HG03108 (cell line): Measurements from ENCODE around the gene PEAK3.
A peak's percentile ranks its signal among the peaks of the same experiment; 100 is the strongest.

Experiments
- ATAC-seq: cut with Tn5 transposase; IDR thresholded peaks from one replicate; pipeline ENCODE4 v1.9.1; 2021; ENCODE audit warnings: moderate library complexity; ENCODE audit not compliant: unreplicated experiment

The PEAK3 gene, protein sequence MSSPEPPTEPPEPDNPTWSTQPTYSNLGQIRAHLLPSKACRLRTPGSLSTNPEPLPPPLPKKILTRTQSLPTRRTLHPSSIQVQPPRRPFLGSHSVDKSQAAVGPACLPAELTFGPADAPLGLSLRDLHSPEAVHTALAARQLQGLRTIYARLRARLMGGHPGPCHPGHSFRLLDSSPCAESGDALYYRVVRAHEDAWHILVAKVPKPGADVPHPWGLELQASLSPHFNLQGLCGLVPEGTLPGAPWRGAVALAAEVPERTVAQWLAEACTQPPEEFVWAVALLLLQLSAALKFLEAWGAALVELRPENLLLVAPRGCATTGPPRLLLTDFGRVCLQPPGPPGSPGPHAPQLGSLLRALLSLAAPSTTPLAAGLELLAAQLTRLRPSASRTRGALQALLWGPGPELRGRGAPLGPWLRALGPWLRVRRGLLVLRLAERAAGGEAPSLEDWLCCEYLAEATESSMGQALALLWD

DNA sequence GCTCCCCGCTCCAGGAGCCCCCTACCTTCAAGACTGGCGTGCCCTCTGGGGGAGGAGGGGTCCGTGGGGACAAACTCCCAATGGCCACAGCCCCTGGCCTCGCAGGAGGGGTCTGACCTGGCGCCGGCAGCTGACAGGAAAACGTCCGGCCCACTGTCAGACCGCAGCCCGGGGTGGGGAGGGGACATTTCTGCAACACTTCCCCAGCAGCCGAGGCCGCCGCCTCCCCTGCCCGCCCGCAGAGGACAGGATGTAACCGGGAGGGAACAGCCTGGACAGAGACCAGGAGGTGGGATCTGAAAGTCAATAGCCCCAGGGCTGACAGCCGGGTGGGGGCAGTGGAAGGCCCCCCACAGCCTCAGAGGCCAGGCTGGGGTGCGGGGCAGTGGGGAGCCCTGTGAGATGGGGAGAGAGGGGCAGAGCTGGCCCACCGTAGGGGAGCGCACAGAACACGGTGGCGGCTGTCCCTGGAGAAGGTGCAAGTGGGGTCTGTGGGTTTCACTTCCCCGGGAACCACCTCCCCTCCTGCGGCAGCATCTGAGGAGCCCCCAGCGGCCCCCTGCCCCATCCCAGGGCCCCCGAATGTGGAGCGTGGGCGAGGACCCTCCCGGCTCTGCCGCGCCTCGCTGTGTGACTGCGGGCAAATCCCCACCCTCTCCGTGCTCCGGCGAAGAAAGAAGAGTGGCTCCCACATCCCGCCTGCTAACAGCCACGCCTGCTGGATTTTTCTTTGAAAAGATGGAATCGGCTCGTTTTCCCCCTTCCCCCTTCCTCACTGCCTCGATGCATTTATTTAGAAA lies at the start of gene PEAK3:
PEAK3 (minus strand) TSS at position 114 of the 800 bp plus-strand sequence. CDS start 1,244 bp downstream, outside the sequence.
- peak; percentile 51 for ATAC-seq

DNA sequence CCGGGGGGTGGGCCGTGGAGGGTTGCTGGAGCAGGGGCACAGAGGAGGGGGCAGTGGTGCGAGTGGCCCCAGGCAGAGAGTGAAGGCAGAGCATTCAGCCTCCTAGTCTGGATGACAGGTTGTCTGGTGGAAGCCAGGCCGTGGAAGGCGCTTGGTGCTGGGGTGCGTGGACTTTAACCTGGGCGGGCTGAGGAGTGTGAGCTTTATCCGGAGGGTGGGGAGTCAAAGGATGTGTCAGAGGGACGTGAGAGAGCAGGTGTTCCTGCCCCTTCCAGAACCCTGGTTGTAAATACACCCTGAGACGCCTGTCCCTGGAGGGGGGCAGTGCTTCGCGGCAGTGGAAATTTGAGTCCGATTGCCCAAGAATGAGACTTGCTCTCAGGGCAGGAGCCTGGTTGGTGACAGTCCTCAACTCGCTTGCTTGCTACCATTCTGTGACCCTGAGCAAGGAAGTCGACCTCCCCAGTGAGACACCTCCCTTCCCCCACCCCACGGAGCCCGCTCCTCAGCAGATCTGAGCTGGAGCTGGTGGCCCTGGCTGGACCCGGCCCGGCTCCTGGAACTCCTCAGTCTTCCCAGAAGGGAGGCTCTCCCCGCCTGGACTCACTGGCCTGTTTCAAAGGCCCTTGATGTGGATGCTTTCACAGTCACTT lies 48.8 kb upstream of the PEAK3 start:
- ATAC-seq = no peak

DNA sequence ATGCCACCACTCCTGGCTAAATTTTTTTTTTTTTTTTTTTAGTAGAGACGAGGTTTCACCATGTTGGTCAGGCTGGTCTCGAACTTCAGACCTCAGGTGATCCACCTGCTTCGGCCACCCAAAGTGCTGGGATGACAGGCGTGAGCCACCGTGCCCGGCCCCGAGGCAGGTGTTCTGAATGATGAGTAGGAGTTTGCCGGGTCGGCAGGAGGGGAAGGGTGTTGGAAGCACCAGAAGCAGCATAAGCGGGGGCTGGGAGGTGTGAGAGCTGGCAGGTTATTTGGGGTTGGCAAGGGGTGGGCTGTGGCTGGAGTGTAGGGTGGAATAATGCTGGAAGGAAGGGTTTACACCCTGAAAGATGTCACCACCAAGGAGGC lies 48.3 kb upstream of the PEAK3 start:
- ATAC-seq = no peak

DNA sequence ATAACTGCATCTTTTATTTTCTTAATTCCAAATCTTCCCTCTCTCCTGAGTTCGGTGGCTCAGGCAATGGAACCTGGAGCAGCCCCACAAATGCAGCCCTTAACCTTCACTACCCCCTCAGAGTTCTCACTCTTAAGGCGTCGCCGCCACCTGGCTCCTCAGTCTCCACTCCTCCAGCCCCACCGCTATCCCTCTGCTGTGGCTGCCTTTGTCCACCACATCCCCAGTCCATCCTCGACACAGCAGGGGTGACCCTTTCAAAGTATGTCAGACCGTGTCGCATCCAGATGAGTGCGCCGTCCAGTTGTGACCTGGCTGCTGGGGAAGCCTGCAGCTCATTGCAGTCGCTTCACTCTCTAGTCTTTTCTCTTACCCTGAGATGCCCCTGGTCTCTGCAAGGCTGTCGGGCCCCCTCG lies 47.5 kb upstream of the PEAK3 start:
- no peak for ATAC-seq

DNA sequence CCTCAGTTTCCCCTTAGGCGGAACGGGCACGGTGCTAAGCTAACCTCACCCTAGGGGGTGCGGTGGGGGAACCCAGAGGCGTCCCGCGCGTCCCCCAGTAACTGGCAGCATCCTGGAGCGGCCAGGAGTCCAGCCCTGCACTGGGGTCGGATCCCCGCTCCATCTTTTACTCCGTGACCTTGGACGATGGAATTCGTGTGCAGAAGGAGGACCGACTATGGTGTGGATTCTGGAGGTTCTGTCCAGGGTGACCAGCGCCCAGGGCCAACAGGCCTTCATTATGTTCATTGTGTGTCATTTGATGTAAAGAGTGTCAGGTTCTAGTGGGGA lies 47.1 kb upstream of the PEAK3 start:
- ATAC-seq = no peak

DNA sequence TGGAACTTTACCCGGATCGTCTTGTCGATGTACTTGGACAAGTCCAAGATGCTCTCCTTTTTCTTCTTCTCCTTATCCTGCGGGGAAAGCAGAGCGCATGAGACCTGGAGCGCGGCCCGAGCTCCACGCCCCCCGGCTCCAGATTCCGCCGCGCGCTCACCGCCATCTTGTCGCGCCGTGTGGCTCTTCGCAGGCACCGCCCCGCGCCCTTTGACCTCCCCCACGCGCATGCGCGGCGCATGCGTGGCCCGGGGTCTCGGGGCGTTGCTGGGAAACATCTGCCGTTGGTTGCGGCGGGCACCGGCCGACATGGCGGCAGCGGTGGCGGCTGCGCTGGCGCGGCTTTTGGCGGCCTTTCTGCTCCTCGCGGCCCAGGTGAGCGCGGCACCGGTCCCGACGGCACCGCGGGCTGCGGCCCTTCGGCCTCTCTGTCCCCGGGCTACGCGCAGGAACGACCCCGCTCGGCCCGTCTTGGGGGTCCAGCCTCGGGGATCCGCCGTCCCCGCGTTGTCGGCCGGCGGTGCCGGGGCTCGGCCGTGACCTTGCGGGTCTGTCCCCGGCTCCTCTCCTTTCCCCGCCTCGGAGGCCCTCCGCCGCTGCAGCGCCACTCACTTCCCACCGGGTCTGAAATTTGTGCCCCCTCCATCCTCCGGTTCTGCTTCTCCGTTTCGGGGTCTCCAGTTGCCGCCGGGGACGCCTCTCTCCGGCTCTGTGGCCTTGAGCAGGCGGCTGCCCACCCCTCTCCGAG lies 46.6 kb upstream of the PEAK3 start, which contains the start of the genes LSM7 and SPPL2B:
LSM7 (minus strand) TSS at position 186 of the 748 bp plus-strand sequence; CDS start at position 166, 20 bp downstream.
SPPL2B (plus strand) TSS at position 284 of the 748 bp plus-strand sequence; CDS start at position 310, 26 bp downstream.
- ATAC-seq = peak; percentile 54

DNA sequence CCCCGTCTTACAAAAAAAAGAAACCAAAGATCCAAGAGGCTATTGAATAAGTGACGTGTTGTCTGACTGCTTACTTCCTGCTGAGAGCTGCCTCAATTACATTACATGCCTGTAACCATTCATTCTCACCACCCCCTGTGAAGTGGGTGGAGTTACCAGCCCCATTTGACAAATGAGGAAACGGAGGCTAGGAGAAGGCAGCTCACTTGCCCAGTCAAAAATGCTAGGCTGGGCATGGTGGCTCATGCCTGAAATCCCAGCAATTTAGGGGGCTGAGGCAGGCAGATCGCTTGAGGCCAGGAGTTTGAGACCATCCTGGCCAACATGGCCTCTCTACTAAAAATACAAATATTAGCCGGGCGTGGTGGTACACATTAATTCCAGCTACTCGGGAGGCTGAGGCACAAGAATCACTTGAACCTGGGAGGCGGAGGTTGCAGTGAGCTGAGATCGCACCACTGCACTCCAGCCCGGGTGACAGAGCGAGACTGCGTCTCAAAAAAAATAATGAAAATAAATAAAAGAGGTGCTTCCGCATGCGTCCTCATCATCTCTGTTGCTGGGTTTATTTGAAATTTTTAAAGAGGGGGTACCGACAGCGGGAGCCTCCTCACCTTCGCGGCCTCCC lies 45.9 kb upstream of the PEAK3 start:
- no peak for ATAC-seq

DNA sequence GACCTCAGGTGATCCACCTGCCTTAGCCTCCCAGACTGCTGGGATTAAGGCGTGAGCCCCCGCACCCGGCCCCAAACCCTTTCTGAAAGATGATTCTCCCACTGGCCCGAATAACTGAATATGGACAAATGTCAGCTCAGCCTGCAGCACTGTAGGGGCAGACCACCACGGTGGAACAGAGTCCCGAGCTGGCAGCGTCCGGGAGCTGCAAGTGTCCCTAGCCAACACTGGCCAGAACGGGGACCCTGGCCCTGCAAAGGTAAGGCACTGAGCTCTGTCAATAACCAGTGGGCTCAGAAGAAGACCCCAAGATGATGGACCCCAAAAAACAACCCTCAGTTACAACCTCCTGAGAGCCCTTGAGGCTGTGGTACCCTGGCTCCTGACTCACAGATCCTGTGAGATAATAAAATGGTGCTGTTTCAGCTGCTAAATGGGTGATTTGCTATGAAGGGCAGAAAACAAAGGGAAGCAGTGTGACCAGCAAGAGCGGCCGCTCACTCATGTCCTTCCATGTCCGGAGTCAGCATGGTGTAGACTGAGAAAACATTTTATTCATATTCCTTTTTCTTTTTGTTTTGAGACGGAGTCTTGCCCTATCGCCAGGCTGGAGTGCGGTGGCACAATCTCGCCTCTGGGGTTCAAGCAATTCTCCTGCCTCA lies 44.9 kb upstream of the PEAK3 start:
- no peak for ATAC-seq

DNA sequence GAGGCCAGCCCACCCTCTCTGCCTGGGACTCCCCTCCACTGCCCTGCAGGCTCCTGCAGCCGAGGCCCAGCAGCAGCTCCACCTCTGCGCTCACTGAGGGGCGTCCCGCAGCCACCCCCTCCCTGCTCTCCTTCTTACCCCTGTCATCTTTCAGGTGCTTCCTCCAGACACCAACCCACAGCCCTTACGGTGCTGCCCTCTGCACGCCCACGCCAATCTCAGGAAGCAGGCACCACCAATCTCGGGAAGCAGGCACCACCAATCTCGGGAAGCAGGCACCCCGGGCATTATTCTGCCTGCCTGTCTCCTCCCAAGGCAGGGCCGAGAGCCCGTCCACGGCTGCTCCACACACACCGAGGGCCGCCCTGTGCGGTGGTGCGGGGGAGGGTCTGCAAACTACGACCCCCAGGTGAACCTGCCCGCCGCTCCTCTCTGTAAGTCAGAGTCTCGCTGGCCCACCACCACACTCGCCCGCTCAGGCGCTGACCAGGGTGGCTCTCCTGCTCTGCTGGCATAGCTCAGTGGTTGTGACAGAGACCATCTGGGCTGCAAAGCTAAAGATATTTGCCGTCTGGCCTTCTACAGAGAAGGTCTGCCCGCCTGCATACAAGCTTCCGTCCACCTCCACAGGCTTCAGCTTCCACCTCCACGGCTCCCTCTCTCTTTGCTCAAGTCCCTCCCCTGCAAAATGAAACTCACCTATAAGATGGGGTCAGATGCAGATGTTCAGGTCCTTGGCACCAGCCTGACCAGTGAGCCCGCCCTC lies 43.5 kb upstream of the PEAK3 start:
- no peak for ATAC-seq

DNA sequence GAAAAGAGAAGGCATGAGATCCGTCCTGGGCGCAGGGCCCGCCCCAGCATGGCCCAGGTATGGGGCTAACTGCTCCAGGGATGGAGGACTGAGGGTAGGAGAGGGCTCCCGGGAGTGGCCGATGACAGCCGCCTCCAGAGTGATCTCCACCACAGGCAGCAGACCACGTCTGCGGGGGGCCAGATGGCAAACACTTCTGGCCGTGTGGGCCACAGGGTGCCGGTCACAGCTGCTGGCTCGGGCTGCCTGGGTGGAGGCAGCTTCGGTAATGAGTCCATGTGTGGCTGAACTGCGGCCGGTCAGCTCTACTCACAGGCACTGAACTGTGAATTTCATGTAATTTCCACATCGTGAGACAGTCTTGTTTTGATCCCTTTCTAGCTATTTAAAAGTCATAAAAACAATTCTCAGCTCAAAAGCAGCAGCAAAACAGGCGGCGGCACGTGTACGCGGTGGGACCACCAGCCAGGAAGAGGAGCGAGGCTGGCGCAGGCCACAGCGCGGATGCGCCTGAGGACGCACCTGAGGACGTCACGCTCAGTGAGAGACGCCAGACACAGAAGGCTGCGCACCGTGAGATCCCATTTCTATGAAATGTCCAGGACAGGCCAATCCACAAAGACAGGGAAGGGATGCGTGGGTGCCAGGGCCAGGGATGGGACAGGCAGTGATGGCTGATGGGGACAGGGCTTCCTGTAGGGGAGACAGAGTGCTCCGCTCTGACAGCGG lies 42.4 kb upstream of the PEAK3 start:
- no peak for ATAC-seq

DNA sequence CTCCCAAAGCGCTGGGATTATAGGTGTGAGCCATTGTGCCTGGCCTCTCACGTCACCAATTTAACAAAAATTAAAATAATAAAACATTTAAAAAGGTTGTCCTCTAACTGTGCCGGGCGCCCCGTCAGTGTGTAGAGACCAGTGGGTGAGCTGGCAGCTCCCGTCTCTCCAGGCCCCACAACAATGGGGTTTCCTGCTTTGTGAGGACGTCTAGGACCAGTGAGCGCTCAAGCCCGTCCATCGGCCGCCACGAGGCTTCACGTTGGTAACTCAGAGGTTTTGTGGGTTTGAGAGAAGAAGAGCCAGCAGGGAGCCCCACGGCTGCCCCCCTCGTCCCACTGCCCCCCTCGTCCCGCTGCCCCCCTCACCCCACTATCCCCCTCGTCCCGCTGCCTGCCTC lies 41.7 kb upstream of the PEAK3 start:
- ATAC-seq = no peak

DNA sequence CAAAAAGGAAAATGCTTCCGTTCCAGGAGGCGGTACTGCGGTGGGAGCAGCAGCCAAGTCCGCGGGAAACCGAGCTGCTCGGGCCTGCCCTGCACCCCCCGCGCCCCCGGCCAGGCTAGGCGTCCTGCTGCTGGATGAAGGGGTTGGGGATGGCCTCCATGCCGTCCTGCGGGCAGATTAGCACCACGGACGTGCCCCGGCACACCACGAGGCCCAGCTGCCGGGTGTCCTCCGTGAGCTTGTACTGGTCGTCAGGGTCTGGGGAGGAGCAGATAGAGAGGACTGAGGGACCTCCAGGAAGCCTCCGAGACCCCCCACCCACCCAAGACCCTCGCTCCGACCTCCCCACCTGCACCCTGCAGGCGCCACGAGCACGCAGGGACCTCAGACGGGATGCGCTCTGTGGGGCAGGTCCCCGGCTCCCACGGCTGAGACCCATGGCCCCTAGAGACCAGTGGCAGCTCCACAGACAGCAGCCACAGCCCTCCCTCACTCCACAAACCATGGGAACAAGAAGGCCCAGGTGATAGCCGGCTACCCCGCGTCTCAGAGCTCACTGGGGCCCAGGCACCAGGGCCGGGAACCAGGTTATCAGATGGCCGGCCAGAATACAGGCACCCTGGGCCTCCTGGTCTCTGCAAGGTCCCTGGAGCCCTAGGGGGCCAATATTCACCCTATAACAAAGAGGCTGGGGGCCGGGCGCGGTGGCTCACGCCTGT lies 39.7 kb upstream of the PEAK3 start:
- no peak for ATAC-seq

DNA sequence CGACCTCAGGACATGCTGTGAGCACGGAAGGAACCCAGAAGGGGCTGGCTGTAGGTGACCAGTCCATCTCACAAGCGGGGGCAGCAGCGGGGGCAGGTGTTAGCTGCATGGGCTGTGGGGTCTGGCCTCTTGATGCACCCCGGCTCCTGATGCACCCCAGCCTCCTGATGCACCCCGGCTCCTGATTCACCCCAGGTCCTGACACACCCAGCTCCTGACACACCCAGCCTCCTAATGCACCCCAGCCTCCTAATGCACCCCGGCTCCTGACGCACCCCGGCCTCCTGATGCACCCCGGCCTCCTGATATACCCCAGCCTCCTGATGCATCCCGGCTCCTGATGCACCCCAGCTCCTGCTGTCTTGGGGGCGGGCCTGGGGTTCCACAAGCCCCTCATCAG lies 39.0 kb upstream of the PEAK3 start:
- no peak for ATAC-seq

DNA sequence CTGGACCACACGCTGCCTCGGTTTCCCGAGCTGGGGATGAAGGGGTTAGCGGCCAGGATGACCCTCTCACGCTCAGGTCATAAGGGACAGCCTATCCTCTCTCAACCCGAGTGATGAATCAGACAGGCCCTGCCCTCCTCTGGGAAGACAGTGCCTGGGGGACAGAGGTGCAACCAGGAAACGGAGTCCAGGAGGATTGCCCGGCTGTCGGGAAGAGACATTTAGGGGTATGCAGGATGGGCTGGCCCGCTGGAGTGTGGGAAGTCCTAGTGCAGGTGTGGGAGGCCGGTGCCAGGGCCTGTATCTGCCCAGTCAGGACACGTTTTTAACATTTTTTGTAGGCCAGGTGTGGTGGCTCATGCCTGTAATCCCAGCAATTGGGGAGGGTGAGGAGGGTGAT lies 38.1 kb upstream of the PEAK3 start:
- no peak for ATAC-seq

DNA sequence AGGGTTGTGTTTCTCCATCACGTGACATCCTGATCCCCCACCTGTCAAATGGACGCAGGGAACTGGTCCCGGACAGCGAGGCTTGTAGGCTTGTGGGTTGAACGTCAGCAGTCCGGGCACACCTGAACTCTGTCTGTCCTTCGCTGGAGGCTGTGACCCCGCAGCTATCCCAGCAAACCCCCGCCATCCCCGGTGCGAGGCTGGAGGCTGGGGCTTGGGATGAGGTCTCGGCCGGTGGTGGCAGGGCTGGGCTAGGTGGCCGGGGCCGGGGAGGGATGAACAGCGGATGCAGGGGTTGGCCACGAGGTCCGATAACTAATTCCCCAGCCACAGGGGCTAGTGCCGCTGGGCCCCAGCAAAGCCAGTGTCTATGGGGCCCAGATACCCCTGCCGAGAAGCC lies 37.6 kb upstream of the PEAK3 start:
- no peak for ATAC-seq

DNA sequence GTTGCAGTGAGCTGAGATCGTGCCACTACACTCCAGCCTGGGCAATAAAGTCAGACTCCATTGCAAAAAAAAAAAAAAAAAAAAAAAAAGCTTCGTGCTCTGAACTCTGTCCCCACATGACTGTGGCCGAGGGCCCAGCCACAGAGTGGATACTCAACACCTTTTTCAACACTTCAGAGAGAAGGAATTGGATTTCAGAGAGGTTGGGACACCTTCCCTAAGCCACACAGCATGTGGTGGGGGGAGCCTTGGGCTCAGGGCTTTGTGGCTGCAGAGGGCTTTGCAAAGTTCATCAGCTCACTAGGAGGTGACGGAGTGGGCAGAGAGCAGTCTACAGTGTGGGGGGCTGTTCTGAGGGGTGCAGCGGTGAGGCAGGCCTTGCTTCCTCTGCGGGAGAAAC lies 36.9 kb upstream of the PEAK3 start:
- no peak for ATAC-seq

DNA sequence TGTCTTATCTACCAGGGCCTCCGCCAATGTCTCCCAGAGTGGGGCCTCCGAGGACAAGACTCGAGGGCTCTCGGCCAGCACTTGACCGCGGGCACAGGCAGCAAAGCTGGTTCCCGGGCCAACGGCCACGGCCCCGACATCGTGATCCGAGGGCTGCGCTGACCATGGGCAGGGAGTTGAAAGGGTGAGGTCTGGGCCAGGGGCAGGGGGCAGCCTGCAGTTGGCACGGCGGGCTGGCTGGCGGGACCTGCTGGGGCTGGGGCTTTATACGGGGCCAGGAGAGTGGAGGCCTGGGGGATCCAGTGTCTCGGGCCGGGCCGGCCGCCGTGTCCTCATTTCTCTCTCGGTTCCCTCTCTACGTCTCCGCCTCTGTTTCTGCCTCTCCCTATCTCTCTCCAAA lies 35.8 kb upstream of the PEAK3 start:
- no peak for ATAC-seq

DNA sequence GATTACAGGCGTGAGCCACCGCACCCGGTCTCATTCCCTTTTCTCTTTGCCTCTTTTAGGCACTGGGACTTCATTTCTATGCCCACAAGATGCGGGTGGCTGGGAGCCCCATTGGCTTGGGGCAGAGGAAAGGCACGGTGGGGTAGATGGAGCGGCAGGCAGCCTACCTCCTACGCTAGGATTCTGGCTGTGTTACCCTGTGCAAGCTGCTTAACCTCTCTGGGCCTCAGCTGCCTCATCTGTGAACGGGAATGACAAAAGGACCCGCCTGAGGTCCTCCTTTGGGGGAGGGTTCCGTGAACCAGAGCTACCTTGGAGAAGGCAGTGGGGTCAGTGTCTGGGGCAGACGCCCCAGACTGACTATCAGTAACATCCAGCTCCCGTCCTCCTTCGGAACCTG lies 35.3 kb upstream of the PEAK3 start:
- no peak for ATAC-seq
